ENCODE data around the gene IGSF9B.
"Not testable (repeated sequence)": the region's sequence is repeated elsewhere in the genome, so short reads cannot be mapped to it uniquely, and the experiment has no call there.

The IGSF9B gene, protein sequence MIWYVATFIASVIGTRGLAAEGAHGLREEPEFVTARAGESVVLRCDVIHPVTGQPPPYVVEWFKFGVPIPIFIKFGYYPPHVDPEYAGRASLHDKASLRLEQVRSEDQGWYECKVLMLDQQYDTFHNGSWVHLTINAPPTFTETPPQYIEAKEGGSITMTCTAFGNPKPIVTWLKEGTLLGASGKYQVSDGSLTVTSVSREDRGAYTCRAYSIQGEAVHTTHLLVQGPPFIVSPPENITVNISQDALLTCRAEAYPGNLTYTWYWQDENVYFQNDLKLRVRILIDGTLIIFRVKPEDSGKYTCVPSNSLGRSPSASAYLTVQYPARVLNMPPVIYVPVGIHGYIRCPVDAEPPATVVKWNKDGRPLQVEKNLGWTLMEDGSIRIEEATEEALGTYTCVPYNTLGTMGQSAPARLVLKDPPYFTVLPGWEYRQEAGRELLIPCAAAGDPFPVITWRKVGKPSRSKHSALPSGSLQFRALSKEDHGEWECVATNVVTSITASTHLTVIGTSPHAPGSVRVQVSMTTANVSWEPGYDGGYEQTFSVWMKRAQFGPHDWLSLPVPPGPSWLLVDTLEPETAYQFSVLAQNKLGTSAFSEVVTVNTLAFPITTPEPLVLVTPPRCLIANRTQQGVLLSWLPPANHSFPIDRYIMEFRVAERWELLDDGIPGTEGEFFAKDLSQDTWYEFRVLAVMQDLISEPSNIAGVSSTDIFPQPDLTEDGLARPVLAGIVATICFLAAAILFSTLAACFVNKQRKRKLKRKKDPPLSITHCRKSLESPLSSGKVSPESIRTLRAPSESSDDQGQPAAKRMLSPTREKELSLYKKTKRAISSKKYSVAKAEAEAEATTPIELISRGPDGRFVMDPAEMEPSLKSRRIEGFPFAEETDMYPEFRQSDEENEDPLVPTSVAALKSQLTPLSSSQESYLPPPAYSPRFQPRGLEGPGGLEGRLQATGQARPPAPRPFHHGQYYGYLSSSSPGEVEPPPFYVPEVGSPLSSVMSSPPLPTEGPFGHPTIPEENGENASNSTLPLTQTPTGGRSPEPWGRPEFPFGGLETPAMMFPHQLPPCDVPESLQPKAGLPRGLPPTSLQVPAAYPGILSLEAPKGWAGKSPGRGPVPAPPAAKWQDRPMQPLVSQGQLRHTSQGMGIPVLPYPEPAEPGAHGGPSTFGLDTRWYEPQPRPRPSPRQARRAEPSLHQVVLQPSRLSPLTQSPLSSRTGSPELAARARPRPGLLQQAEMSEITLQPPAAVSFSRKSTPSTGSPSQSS (N-terminal part only)

DNA sequence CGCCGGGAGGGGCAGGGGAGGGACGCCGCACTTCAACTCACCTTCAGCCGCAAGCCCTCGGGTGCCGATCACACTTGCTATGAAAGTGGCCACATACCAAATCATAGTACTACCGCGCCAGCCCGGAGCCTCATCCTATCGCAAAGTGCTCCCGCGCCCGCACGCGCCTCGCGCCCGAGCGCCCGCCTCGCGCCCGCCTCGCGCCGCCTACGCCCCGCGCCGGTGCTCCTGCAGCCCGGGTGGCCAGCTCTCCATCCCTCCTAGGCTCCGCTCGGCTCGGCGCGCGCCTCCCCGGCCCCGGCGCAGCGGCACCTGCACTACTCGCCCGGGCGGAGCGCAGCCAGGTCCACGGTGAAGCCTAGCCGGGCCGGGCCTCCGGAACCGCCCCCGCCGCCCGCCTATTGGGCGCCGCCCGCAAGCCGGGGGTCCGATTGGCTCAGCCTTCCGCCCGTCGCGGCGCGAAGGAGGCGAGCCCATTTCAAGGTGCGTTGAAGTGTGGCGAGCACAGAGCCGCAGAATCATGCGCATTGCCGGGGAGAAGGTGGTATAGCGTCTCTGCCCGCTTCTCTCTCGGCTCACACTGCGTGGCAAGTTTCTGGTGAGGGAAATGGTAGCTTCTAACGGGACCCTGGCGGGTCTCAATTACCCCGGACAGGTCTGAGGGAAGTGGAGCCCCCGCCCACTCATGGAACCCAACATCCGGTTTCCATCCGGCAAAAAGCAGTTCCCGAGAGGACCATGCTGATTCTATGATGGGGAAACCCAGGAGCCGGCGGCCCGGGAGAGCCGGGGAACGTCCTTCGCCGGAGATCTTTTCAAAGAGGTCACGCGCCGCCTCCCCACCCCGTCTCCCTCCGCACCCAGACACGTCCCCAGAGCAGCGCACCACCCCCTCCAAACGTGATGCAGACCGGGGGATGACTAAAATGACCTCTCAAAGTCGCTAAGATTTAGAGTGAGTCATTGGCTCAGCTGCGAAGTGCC, at the start of gene IGSF9B:
IGSF9B (minus strand) TSS at position 319 of the 984 bp plus-strand sequence; CDS start at position 105, 214 bp downstream.
- DNase-seq (ENCODE audit: low read depth), result peak; percentile 86

DNA sequence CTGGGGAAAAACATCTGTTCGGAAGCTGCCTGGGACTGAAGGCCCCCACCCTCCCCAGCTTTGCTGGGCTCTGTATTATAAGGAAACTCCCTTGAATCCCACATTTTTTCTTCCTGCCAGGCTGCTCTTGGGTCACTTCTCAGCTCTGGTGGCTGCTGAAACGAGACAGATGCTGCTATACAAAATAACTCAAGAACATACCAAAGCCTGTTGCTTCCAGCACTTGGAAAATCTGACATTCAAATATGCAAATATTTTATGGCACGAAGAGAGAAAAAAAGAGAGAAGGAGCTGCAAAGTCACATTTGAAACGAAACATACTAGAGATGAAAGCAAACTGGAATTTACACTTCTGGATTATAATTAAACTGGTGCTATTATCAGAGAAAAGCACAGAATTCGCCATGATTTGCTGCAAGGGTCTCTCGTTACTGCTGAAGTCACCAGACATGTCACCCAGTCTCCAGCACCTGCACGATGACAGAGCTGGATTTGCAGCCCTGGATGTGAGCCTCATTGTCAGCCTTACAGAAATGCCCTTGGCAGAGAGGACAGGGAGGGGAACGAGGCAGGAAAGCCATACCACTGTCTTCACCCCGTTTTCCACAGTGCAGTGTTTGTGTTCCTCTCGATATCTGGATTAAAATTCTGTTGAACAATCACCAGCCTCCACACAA, 47.9 kb upstream of the IGSF9B start:
- DNase-seq (ENCODE audit: low read depth), result no peak

DNA sequence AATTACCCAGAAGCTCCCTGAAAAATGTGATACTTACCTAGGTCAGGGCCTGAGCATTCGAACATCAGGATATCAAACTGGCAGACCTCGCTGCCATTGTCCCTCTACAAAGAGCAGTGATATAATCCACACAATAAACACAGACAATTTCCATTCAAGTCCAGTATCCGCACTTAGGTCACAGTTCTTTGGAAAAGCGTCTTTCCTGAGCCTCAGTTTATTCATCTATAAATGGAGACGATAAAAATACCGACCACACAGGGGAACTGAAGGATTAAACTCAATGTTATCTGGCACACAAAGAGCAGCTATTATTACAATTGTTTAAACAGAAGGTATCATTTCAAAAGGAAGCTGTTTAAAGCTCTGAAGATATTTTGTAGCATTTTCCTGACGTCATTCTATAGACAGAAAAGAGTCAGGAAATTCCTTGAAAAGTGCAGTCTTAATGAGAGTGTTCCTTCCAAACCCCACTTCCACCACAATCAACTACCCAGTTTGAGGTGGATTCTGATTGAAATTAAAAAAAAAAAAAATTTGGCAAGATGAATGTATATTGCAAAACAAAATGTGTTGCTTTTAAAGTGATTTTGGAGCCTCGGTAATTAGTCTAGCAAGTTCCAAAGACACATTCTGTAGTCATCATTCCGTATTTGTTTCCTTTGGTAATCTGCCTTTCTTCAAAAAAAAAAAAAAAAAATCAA, 47.2 kb upstream of the IGSF9B start:
- no peak for DNase-seq (ENCODE audit: low read depth)

DNA sequence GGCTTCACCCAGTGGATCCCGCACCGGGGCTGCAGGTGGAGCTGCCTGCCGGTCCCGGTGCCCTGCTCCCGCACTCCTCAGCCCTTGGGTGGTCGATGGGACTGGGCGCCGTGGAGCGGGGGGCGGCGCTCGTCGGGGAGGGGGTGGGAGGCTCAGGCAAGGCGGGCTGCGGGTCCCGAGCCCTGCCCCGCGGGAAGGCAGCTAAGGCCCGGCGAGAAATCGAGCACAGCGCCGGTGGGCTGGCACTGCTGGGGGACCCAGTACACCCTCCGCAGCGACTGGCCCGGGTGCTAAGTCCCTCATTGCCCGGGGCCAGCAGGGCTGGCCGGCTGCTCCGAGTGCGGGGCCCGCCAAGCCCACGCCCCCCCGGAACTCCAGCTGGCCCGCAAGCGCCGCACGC, 46.1 kb upstream of the IGSF9B start:
- DNase-seq (ENCODE audit: low read depth), result not testable (repeated sequence)

DNA sequence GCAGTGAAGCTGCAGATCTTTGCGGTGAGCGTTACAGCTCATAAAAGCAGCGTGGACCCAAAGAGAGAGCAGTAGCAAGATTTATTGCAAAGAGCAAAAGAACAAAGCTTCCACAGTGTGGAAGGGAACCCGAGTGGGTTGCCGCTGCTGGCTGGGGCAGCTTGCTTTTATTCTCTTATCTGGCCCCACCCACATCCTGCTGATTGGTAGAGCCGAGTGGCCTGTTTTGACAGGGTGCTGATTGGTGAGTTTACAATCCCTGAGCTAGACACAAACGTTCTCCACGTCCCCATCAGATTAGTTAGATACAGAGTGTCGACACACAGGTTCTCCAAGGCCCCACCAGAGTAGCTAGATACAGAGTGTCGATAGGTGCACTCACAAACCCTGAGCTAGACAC, 45.6 kb upstream of the IGSF9B start:
- not testable (repeated sequence) for DNase-seq (ENCODE audit: low read depth)

DNA sequence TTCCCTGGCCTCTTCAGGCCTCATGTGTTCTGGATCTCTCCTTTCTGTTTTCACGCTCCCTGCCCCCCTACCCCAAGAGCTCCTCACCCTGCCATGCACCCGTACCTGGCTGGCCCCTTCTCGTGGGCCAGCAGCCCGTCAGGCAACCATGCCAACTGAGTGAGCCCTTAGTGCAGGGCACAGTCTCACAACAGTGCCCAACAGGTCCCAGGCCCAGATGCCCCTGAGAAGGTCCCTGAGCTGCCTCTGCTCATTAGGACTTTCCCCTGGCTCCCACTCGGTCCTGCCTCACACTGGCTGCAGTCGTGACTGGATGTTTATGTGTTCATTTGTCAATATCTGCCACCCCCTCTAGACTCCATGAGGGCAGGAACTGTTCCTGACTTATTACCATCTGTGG, 44.8 kb upstream of the IGSF9B start:
- no peak for DNase-seq (ENCODE audit: low read depth)

DNA sequence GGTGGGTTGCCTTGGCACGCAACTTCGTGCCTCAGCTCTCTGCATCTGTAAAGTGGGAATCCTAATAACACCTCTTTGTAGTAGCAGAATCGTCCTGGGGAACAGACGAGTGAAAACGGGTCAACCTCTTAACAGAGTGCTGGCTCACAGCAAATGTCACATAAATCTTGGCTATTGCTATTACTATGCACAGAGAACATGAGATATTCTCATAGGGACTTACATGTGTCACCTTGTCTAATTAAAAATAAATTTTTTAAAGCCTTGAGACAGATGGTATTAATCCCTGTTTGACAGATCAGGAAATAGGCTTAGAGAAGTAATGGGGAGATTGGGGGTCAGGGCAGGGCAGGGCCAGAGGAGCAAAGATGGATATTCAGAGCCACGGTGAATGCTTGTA, 44.3 kb upstream of the IGSF9B start:
- DNase-seq (ENCODE audit: low read depth), result no peak

DNA sequence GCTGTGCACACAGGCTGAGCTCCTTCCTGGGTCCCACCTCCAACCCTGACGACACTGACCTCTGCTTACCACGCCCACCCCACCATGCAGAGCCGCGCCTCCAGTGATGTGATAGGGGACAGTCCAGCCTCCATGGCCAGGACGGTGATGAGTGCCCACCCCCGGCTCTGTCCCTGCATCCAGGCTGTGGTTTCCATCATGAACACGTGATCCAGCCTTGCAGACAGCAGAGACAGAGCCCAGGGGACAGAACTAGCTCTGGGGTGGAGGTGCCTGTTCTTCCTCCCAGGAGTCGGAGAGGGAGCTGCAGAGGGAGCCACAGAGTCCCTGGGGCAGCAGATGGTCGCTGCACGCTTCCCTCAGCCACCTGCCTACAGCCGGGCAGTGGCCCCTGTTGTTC, 42.6 kb upstream of the IGSF9B start:
- DNase-seq (ENCODE audit: low read depth), result no peak

DNA sequence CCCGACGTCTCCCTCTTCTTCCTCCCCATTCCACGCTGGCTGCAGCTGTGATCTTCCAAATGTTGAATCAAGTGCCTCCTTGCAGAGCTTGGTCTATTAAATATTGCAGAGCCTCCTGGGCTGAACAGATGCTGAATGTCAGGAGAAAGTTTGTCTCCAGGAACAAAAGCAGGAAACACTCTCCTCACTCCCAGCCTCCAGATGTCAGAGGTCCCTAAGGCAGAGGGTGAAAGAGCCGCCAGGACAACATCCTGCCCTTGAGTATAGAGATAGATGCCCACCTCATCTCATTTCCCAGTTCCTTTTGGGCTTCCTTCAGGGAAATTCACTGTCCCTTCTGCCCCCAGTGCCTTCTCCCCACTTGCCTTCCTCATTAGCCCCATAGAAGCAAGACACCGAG, 40.8 kb upstream of the IGSF9B start:
- no peak for DNase-seq (ENCODE audit: low read depth)

DNA sequence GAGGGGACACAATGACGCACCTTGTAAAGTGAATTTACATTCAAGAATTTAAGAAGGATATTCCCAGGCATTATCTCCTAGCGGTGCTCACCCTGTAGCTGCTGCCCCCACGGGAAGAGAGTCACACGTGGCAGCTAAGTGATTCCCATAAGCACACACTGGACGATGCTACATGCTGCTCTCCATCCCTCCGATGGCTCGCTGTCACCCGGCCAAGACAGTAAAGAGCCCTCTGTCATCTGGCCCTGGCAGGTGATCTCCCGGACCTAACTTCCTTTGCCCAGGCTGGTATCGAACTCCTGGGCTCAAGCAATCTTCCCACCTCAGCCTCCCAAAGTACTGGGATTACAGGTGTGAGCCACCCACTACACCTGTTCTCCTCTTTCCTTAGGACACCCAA, 39.9 kb upstream of the IGSF9B start:
- DNase-seq (ENCODE audit: low read depth), result no peak

DNA sequence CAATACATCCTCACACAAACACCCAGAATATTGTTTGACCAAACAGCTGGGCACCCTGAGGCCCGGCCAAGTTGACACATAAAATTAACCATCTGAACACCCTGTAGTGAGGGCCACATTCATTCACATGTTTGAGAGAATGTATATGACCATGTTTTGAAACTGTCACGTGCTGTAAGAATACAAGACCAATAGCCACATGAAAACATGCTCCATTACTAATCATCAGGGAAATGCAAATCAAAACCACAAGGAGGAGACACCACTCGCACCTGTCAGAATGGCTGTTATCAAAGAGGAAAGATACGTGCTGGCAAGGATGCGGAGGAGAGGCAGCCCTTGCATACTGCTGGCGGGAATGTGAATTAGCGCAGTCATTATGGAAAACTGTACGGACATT, 38.3 kb upstream of the IGSF9B start:
- no peak for DNase-seq (ENCODE audit: low read depth)

DNA sequence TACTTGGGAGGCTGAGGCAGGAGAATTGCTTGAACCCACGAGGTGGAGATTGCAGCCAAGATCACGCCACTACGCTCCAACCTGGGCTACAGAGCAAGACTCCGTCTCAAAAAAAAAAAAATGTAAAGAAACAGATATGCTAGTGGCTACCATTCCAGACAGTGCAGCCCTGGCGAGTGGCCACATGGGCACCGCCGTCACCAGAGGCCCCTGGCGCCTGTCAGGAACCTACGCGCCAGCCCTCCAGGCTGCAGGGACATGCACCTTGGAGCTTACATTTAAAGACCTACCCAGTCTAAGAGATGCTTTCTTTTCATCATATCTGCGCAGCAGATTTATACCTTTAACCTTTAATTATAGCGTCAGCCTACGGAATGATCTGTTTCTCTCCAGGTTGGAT, 37.2 kb upstream of the IGSF9B start:
- no peak for DNase-seq (ENCODE audit: low read depth)

DNA sequence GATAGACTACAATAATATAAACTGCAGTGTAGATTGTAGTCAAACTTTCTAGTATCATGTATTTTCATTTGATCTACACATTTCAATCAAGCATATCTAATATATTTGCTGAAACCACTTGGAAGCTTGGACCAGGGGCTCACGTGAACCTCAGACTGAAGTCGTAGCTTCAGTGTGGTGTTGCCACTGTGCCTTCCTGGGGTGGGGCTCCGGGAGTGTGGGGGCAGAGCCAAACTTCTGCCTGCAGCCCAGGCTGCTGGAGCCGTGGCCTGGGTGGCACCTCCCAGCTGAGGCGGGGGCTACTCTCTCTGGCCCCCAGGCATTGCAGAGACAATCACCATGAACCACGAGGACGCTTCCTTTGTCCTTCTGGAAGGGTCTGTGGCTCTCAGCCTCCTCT, 36.3 kb upstream of the IGSF9B start:
- DNase-seq (ENCODE audit: low read depth), result no peak

DNA sequence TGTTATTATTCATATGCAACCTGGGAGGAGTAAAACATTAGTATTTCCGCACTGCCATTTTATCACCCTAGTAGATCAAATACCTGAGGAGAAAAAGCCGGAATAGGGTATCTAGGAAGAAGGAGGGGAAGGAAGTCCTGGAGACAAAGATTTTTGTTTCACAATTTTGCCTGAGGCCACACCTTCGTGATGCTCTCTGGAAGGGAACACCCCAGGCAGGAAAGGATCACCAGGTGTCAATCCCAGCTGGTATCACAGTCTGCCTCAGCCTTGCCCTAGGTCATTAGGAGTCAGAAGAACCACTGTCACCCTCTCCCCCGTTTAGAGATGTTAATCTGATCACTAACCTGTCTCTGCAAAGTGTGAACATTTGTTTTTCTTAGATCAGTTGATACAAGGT, 35.4 kb upstream of the IGSF9B start:
- no peak for DNase-seq (ENCODE audit: low read depth)

DNA sequence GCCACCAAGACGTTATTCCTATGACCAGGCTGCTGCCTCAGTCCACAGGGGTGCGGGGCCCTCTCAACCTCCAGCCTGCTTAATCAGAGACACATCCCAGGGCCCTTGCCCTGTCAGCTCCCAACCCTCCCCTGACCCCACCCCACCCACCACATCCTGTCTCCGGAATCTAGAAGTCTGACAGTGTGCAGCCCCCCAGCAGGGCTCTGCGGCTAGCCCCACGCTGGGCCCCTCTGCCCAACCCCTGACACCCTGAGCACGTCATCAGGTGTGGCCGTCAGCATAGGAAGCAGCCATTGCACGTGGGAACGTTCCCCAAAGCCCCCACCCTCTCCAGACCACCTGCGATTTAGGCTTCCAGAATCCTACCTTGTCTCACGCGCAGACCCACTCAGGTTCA, 34.3 kb upstream of the IGSF9B start:
- no peak for DNase-seq (ENCODE audit: low read depth)

DNA sequence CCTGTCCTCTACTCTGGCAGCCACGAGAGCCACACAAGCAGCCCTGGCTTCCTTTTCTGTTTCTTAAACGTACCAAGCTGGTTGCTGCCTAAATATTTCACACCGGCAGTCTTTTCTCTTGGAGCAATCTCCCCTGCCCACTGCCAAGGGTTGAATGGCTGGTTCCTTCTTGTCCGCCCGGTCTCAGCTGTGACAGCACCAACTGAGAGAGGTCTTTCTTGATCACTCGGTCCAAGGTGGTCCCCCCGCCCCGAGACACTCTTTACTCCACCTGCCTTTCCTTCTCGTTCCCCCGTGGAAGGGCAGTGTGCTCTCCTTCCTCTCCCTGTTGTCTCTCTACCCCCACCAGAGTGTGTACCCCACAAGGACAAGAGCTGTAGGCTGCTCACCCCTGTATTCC, 33.7 kb upstream of the IGSF9B start:
- no peak for DNase-seq (ENCODE audit: low read depth)

DNA sequence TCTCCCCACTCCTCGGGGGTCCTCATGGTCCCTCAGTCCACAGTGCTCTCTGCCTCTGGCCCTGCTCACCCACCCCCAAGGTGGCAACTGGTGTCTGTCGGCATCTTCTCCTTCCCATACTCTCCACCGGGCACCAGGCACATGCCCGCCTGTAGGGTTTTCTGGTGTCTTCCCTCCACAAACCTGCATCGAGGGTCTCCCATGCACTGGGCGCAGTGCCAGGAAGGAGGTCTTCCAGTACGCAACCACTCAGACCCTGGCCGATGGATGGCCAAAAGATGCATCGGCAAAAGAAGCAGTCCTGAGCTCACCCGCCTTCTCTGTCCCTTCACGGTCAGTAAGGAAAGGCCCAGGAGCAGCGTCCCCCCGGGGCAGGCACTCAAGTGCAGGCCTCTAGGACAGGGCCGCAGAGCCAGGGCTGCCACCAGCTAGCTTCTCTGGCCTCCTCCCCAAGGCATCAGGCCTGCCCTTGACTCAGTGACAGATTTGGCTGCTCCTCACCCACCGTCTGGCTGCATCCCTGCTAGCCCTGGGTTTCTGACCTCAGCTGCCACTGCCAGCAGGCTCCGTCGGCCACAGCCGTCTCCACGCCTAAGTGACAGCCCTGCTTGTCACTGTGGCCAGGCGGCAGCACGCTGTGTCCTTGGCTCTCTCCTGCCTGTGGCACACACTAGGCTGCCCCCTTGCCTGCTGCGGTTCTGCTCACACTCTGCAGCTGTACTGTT, 32.1 kb upstream of the IGSF9B start:
- no peak for DNase-seq (ENCODE audit: low read depth)

DNA sequence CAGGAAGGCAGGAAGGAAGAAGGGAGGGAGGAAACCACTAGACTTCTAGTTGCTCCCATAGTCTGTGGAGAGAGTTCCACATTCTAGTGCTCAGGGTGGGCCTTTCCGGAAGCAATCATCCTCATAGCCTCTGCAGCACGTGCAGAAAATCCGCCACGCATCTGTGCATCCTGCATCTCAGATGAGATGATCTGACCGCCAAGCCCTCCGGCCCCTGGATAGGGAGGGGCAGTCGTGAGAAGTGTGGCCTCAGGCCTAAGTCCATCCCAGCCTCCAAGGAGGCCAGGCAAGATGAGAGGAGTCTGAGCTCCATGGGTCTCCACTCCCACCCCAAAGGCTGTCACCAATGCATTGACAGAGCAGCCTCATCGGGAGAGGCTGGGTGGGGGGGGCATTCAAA, 30.4 kb upstream of the IGSF9B start:
- DNase-seq (ENCODE audit: low read depth), result no peak
